Cardiac muscle cell (in vitro differentiated cells and primary cell): Measurements from ENCODE around the gene NRP2. TPM values are rescaled to one million over a fixed set of nuclear protein-coding genes. Genes with fewer than 3 reads are reported as not detected.

Experiments used
- DNase-seq, 2 donors: peaks; one replicate each; pipeline versions ENCODE4 v3.0.0 to v3.0.0-alpha.2; 2010 to 2017; ENCODE audit warnings: low read depth in 1 of 2, low spot score in 1 of 2
- H3K27ac ChIP-seq: fragments of 200-600 bp; sonication (generic); 2 replicates; pipeline ENCODE4 v1.5.1; 2016
- H3K27me3 ChIP-seq: fragments of 200-600 bp; sonication (generic); 2 replicates; pipeline ENCODE4 v1.6.0; 2016; ENCODE audit warnings: control low read depth
- H3K36me3 ChIP-seq: fragments of 200-600 bp; sonication (generic); 2 replicates; pipeline ENCODE4 v1.5.1; 2016; ENCODE audit warnings: control low read depth
- H3K4me1 ChIP-seq: fragments of 200-600 bp; sonication (generic); 2 replicates; pipeline ENCODE4 v1.8.1; 2017; ENCODE audit warnings: low read depth, mild to moderate bottlenecking, mixed run types
- H3K4me3 ChIP-seq: fragments of 200-600 bp; sonication (generic); 2 replicates; pipeline ENCODE4 v1.5.1; 2016; ENCODE audit warnings: mild to moderate bottlenecking
- H3K9me3 ChIP-seq: fragments of 200-600 bp; sonication (generic); 2 replicates; pipeline ENCODE4 v1.5.1; 2017; ENCODE audit warnings: low read depth, mild to moderate bottlenecking, control low read depth
- polyA plus RNA-seq: library from polyadenylated mRNA; unstranded; fragments of >200 nt; fragmentation: Nextera tagmentation; extraction: Ambion mirVana; gene quantifications from 2 replicates; pipeline ENCODE4 v1.2.1, GENCODE V29; 2016
- total RNA-seq: library from RNA; depleted of rRNA; stranded (reverse); fragments of >200 nt; gene quantifications from 2 replicates; pipeline ENCODE4 v1.2.3, GENCODE V29; 2016
- TF ChIP-seq, protein P1 (sequence below): IDR thresholded peaks from 2 replicates; pipeline ENCODE4 v1.5.1; 2012; ENCODE audit warnings: low read depth, mild to moderate bottlenecking, low read length

NRP2 gene
- total and polyA plus RNA-seq, 2 experiments from 2014 or later = 35.2 to 166 TPM

DNA sequence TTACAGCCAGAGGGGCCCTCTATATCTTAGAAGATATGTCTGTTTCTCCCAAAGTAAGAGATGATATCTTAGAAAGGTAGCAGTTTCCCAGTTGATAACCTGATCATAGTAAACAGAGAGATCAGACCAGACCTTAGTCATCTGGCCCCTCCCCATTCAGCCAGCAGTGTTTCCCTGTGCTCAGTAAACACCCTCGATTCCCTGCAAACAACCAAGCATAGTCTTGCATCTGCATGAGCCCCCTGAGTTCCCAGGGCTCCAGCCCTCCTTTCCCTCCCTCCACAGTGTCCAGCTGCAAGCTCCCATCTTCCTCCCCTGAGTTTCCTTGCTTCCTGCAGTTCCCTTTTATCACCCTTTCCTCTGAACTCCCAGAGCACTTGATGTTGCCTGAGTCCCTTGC lies 20.3 kb downstream of the NRP2 start:
- Histone ChIP-seq H3K27me3 (no peaks in the 10 kb centered on the region), H3K9me3 (no peaks in the 10 kb centered on the region), H3K4me3 (no peak overlapping the region), H3K36me3 (peaks cover 10% of the 10 kb centered on the region), H3K4me1 (no peaks in the 10 kb centered on the region), H3K27ac (no peak overlapping the region)
- DNase-seq = no peak
- TF ChIP-seq, protein P1, sequence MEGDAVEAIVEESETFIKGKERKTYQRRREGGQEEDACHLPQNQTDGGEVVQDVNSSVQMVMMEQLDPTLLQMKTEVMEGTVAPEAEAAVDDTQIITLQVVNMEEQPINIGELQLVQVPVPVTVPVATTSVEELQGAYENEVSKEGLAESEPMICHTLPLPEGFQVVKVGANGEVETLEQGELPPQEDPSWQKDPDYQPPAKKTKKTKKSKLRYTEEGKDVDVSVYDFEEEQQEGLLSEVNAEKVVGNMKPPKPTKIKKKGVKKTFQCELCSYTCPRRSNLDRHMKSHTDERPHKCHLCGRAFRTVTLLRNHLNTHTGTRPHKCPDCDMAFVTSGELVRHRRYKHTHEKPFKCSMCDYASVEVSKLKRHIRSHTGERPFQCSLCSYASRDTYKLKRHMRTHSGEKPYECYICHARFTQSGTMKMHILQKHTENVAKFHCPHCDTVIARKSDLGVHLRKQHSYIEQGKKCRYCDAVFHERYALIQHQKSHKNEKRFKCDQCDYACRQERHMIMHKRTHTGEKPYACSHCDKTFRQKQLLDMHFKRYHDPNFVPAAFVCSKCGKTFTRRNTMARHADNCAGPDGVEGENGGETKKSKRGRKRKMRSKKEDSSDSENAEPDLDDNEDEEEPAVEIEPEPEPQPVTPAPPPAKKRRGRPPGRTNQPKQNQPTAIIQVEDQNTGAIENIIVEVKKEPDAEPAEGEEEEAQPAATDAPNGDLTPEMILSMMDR = no peak

DNA sequence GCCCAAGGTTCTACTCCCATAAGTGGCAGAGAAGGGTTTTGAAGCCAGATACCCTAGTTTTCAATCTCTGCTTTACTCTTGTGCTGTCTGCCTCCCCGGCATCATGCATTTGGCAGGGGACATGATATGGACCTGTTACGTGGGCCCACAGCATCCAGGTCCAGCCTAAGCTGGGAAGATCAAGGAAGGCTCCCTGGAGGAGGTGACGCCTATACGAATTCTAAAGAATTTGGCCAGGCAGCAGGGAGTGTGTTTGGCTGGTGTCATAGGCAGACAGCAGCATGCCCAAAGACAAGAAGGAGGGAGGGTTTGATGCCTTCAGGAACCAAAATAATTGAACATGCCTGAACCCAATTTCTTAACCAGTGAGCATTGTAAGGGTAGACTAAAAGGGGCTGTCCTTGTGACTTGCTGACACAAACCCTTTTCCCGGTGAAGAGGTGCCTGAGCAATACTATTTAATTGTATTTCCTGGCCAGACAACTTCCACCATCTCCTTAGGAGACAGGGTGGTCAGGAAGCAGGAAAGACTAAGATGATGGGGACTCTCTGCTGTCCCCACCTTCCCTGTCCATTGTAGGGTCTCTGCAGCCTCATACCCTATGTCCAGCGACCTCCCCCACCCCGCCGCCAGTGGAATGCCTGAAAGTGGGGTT lies 21.3 kb downstream of the NRP2 start:
- H3K4me1 ChIP-seq = peaks cover 8% of the 10 kb centered on the region
- H3K27me3 ChIP-seq = no peaks in the 10 kb centered on the region
- no peak overlapping the region for H3K4me3 ChIP-seq
- DNase-seq = no peak
- H3K27ac ChIP-seq = no peak overlapping the region
- H3K9me3 ChIP-seq = no peaks in the 10 kb centered on the region
- TF ChIP-seq, protein P1 = no peak
- H3K36me3 ChIP-seq = peaks cover 4% of the 10 kb centered on the region

DNA sequence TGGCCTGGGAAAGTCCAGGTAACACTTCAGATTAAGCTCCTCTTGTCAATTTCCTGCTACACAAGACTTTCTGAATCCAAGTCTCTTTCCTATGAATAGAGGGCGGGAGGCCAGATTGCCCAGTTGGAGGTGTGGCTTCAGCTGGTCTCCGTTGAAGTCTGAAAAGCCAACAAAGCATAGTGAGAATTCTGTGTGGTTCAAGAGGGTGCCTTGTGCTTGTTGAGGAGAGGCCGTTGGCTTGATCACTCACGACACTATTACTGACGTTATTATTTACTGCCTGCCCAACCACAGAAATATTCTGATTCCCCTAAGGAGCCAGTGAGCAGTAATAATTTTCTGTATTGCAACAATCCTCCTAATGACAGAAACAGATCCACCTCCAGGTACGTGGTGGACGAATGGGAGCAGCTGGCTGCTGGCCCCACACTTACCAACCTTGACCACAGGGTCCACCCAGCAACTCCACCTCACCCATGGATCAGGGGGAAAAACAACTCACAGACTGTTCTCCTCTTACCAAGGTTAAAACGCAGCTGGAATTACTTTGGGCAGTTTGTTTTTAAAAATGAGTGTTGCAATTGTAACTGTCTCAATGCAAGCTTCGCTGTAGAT lies 21.9 kb downstream of the NRP2 start:
- H3K36me3 ChIP-seq = peaks cover 4% of the 10 kb centered on the region
- TF ChIP-seq, protein P1 = no peak
- H3K27me3 ChIP-seq = no peaks in the 10 kb centered on the region
- H3K4me3 ChIP-seq = no peak overlapping the region
- H3K27ac ChIP-seq = no peak overlapping the region
- H3K4me1 ChIP-seq = peaks cover 10% of the 10 kb centered on the region
- DNase-seq = peak in 1 of 2 donors; percentile 54
- H3K9me3 ChIP-seq = no peaks in the 10 kb centered on the region

- Histone ChIP-seq H3K4me1 (peaks cover 10% of the 10 kb centered on the region), H3K36me3 (no peaks in the 10 kb centered on the region), H3K9me3 (no peaks in the 10 kb centered on the region), H3K4me3 (no peak overlapping the region), H3K27ac (no peak overlapping the region), H3K27me3 (no peaks in the 10 kb centered on the region)
- TF ChIP-seq, protein P1 = no peak
- no peak for DNase-seq
These were observed 23.4 kb downstream of the NRP2 start for GRCh38 chr2:205705511-205706349.

DNA sequence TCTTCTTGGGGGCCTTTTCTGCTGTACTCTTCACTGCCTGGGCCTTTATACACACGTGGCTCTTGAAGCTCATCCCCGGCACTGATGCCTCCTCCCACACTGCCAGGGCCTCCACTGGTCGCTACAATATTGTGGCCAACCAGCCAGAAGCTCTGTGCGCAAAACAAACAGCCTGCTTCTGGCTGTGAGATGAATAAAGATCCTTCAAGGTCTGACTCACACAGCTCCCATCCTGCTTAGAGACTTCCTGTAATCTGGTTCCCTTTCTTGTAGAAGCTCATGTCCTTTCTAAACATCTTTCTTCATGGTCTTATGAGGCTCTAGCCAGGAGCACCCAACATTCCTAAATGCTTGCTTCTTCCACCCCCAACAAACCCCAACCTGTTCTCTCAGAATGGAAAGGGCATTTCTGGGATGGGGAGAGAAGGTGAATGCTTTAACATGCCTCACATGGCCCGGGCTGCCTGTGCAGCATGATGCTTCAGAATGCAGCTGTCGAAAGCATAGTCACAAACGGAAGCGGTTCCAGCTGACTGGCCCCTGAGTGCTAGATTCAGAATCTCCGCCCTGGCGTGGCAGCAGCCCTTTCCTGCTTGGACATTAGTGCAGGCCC lies 24.6 kb downstream of the NRP2 start:
- no peak overlapping the region for H3K27ac ChIP-seq

More for the DNA sequence above, 24.6 kb downstream of the NRP2 start:
- Histone ChIP-seq H3K36me3 (no peaks in the 10 kb centered on the region), H3K27me3 (no peaks in the 10 kb centered on the region), H3K4me1 (peaks cover 10% of the 10 kb centered on the region), H3K4me3 (no peak overlapping the region), H3K9me3 (no peaks in the 10 kb centered on the region)
- peak in 1 of 2 donors; percentile 89 for DNase-seq
- TF ChIP-seq, protein P1 = no peak
